ENCODE data around the gene DPEP1.
"Not testable (repeated sequence)": the region's sequence is repeated elsewhere in the genome, so short reads cannot be mapped to it uniquely, and the experiment has no call there.

Gene DPEP1

GRCh38 chr16:89621136-89621697 is 7.8 kb downstream of the DPEP1 start:
- no peak for DNase-seq

DNA sequence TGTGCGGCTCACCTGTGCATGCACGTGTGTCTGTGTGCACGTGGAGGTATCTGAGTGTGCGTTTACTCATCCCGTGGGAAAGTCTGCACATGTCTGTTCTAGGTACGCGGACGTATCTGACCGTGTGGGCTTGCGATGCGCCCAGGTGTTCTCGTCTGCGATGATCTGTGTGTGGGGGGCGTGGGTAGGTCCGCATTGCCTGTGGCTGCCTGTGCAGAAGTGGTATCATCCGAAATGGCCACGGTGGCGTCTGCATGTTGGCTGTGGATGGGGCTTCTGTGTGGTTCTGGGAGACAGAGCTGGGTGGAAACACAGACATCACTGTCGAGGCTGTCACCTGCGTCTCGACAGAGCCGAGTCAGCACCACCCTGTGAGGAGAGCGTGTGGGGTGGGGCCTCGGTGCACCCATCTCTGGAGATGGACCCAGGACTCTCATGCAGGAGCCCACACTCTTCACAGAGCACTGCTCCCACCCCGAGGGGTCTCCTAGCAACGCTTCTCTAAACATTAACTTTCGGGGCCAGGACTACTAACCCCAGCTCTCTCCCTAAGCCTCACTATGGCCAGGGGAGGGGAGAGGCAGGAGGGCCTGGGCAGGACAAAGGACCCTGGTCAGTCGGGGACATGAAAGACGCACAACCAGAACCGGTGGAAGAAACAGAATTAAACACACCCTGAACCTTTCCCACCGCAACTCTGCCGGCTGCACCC is 8.4 kb downstream of the DPEP1 start:
- DNase-seq = no peak

DNA sequence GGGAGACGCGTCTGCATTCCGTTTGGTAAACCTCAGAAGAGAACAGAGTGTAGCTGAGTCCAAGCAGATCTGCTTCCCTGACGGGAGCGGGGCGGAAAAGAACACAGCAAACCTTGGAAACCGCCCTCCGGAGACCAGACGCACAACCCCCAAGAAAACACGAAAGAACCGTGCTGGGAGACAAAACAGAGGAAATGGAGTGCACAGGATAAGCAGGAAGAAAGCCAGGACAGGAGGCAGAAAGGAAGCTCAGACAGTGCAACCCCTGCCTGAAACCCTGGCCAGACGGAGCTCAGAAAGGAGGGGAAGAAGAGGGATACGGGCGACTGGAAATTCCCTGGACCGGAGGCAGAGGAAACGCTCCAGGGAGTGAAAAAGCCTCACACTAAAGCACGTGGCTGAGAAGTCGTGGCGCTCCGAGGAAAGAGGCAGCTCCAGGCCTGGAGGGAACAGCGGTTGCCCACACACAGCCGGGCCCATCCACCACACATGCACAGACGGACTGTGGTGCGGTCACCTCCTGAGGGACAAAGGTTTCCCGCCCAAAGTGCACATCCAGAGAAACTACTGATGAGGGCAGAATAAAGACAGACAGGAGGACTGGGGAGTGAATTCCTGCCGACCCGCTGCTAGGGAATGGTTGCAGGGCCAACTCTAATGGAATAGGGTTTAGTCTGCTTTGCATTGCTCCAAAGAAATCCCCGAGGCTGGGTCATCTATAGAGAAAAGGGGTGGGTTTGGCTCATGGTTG is 10.2 kb downstream of the DPEP1 start:
- DNase-seq = no peak

GRCh38 chr16:89624777-89625761 is 11.6 kb downstream of the DPEP1 start:
- DNase-seq = no peak

DNA sequence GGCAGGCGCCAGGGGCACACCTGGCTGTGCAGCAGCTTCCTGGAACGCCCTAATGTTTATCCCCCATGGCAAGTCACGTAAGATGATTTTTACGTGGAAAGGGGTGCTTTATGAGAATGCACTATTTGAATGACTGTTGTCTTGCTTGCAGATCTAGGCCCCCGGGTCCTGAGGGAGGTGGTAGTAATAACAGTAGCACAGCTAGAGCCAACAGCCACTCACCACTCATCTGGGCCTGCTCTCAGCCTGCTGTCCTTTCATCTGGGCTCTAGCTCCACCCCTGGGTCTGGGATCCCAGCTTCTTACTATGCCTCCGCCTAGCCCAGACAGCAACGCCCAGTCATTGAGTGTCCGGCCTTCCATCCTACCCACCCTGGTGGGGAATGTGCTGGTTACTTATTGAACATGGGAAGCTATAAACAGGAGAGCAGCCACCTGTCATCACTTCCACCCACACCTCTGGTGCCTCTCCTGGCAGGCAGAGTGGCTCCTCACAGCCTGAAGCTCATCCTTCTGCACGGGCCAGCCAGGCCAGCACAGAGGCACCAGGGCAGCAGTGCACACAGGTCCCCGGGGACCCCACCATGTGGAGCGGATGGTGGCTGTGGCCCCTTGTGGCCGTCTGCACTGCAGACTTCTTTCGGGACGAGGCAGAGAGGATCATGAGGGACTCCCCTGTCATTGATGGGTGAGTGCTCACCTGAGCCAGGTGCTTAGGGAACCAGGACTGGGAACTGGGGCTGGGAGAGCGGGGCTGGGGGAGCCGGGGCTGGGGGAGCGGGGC is 16.6 kb downstream of the DPEP1 start:
- no peak for DNase-seq

GRCh38 chr16:89633064-89633631 is 19.7 kb downstream of the DPEP1 start:
- no peak for DNase-seq

DNA sequence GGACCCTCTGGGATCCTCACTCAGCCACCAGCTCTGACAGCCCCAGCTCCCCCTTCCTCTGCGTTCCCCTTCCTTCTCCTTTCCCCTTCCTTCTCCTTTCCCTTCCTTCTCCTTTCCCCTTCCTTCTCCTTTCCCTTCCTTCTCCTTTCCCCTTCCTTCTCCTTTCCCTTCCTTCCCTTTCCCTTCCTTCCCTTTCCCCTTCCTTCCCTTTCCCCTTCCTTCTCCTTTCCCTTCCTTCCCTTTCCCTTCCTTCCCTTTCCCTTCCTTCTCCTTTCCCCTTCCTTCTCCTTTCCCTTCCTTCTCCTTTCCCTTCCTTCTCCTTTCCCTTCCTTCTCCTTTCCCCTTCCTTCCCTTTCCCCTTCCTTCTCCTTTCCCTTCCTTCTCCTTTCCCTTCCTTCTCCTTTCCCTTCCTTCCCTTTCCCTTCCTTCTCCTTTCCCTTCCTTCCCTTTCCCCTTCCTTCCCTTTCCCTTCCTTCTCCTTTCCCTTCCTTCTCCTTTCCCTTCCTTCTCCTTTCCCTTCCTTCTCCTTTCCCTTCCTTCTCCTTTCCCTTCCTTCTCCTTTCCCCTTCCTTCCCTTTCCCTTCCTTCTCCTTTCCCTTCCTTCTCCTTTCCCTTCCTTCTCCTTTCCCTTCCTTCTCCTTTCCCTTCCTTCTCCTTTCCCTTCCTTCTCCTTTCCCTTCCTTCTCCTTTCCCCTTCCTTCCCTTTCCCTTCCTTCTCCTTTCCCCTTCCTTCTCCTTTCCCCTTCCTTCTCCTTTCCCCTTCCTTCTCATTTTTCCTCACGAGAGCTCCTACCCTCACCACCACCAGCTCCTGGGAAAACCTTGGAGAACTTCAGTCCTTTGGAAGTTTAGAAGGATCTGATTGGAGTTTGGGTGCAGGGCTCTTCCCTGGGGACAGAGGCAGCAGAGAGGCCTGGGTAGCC is 21.3 kb downstream of the DPEP1 start:
- not testable (repeated sequence) for DNase-seq

DNA sequence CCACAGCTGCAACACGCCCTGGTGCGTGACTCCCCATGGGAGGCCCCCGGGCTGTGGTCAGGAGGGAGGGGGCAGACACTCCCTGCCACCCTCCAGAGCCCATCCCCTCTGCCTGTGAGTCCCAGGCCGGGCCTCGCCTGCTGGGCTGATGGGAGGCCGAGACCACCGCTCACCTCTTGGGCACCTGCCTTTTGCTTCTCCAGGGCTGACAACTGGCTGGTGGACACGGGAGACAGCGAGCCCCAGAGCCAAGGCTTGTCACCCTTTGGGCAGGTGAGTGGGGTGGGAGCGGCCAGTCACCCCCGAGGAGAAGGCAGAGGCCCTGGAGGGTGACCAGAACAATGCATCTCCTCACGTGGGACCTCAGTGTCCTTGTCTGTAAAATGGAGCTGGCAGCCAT is 23.2 kb downstream of the DPEP1 start:
- DNase-seq = no peak

DNA sequence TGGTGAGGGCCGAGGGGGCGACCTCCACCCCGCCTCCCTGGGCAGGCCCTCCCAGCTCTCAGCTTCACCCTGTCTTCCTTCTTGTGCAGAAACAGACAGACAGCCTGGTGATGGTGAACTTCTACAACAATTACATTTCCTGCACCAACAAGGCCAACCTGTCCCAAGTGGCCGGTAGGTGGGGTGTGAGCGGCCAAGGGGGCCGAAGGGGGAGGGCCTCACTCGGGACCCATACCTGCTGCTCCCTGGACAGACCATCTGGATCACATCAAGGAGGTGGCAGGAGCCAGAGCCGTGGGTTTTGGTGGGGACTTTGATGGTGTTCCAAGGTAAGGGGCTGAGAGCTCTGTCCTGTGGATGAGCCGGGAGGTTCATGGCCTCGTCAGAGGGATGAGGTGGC is 23.9 kb downstream of the DPEP1 start:
- no peak for DNase-seq

- no peak for DNase-seq
Measured at GRCh38 chr16:89638455-89638854, 25.0 kb downstream of the DPEP1 start.

- no peak for DNase-seq
Measured at GRCh38 chr16:89639385-89639784, 25.9 kb downstream of the DPEP1 start.

- DNase-seq = no peak
Measured at GRCh38 chr16:89641458-89642119, 28.1 kb downstream of the DPEP1 start.

DNA sequence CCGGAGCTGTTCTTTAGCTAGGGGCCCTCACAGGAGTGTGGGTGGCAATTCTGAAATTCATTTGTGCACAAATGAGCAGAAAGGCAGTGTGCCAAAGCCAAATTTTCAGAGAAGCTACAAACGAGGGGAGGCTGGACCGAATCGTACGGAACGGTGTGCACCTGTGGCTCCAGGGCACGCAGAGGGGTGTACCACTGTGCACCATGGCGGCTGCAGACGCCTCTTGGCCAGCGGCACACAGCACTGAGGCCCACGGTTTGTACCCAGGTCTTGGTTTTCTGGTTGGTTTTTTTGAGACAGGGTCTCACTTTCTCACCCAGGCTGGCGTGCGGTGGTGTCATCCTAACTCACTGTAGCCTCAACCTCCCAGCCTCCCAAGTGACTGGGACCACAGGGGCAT is 29.1 kb downstream of the DPEP1 start:
- DNase-seq = no peak

DNA sequence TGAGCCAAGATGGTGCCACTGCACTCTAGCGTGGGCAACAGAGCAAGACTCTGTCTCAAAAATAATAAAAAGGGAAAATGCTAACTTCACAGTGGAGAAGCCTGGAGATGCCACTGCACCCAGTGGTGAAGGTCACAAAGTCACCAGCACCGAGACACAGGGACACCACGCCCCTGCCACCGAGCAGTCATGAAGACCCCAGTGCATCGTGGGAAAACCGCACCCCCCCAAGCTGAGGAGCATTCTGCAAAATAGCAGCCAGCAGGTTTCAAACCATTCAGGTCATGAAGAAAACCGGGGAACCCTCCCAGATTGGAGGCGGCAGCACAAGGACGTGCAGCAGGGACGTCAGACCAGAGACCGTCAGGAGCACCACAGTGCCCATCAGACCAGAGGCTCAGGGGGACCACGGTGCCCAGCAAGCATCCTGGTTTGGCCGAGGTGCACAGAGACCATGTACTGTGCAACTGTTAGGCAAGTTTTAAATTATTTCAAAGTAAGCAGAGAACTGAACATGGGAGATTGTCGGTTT is 30.4 kb downstream of the DPEP1 start:
- DNase-seq = no peak

DNA sequence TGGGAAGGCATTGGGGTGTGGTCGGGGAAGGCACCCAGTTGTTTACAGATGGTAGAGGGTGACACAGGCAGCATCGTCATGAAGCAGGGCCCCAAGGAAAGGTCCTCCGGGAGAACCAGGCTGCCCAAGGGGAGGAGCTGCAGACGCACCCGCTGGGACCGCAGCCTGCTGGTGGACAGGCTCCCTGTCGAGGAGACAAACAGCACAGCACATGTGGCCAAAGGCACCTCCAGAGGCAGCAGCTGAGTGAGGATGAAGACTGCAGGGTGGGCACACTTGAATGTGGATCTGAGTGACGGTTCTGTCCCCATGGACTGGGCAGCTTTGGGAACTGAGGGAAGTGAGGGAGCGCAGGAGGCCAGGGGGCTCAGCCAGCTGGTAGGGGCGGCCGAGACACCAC is 31.7 kb downstream of the DPEP1 start:
- no peak for DNase-seq

- DNase-seq = no peak
Measured at GRCh38 chr16:89646270-89646669, 32.8 kb downstream of the DPEP1 start.

DNA sequence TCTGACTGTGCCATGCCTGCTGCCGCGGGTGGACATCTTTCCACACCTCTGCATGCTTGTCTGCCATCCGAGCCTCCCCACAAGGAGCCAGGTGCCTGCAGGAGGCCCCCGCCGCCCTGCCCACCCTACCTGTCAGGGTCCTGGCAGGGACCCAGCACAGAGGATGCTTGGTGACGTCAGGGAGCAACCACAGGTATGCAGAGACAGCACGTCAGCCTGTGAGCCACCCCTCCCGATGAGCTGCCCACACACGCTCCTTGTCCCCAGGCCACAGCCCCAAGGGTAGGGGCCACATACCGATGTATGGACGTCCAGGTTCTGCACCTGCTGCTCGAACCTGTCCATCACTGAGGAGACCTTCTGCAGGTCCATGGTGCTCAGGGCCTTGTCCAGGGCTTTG is 33.5 kb downstream of the DPEP1 start:
- DNase-seq = no peak

- no peak for DNase-seq
Measured at GRCh38 chr16:89651584-89651983, 38.1 kb downstream of the DPEP1 start.

GRCh38 chr16:89653656-89654295 is 40.3 kb downstream of the DPEP1 start:
- no peak for DNase-seq

Data from MV-4-11 (cell line).